Activated T-cell treated with anti-CD3 and anti-CD28 coated beads, Interleukin-2, amount 50 U/mL, for 24 hours (primary cell): Measurements from ENCODE around the gene FASTKD3.

ENCODE experiments used
- DNase-seq: peaks from one replicate; pipeline ENCODE4 v3.0.0-alpha.2; 2020
- H3K27ac Mint-ChIP-seq: 2 replicates; pipeline ENCODE4 v1.8.0; 2020; ENCODE audit warnings: mild to moderate bottlenecking, mixed read lengths
- H3K27me3 Mint-ChIP-seq: 2 replicates; pipeline ENCODE4 v1.8.0; 2020; ENCODE audit warnings: mixed read lengths
- H3K36me3 Mint-ChIP-seq: 2 replicates; pipeline ENCODE4 v1.8.0; 2020; ENCODE audit warnings: low read depth, mixed read lengths
- H3K4me1 Mint-ChIP-seq: 2 replicates; pipeline ENCODE4 v1.8.0; 2020; ENCODE audit warnings: low read depth, mixed read lengths
- H3K4me3 Mint-ChIP-seq: 2 replicates; pipeline ENCODE4 v1.8.0; 2020; ENCODE audit warnings: mild to moderate bottlenecking, moderate library complexity, mixed read lengths
- H3K9me3 Mint-ChIP-seq: 2 replicates; pipeline ENCODE4 v1.8.0; 2020; ENCODE audit warnings: mixed read lengths

The FASTKD3 gene

DNA sequence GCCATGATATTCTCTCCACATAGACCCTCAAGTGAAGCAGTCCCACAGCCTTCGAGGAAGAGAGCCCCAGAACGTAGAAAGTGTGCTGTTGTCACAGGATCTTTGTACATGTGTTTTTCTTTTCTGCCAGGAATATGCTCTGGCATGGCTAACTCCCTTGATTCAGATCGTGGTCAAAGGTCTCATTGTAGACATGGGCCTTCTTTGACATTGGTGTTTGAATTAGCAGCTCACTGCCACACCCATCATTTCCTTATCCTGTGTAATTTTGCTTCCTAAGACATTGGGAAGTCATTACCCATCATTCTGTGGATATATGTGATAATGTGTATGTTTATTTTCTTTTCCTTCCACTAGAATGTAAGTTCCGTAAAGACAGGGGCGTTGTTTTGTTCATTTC is 25.6 kb upstream of the FASTKD3 start:
- Mint-ChIP-seq H3K4me3 (no peak overlapping the region), H3K9me3 (no peaks in the 10 kb centered on the region), H3K27me3 (no peaks in the 10 kb centered on the region), H3K36me3 (peaks cover 97% of the 10 kb centered on the region), H3K4me1 (peaks cover 18% of the 10 kb centered on the region), H3K27ac (peak overlapping the region; percentile 67)
- DNase-seq: no peak

DNA sequence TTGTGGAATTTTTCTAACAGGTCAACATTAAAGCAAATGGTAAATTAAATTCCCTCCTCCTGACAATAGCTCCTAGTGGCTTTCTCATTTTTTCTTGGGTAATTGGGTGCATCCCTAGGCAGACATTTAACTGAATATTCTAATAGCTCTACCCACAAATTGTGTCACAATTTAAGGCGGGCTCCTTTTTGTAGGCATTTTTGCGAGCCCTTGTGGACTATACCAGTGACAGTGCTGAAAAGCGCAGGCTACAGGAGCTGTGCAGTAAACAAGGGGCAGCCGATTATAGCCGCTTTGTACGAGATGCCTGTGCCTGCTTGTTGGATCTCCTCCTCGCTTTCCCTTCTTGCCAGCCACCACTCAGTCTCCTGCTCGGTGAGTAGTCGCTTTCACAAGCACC is 20.1 kb upstream of the FASTKD3 start:
- Mint-ChIP-seq H3K4me3 (no peak overlapping the region), H3K27ac (no peak overlapping the region), H3K27me3 (no peaks in the 10 kb centered on the region), H3K36me3 (peaks cover 90% of the 10 kb centered on the region), H3K9me3 (no peaks in the 10 kb centered on the region), H3K4me1 (peaks cover 3% of the 10 kb centered on the region)
- no peak for DNase-seq

- peaks cover 4% of the 10 kb centered on the region for H3K4me1 Mint-ChIP-seq
- H3K27me3 Mint-ChIP-seq: no peaks in the 10 kb centered on the region
- no peak overlapping the region for H3K4me3 Mint-ChIP-seq
- no peak overlapping the region for H3K27ac Mint-ChIP-seq
- H3K36me3 Mint-ChIP-seq: peaks cover 90% of the 10 kb centered on the region
- no peak for DNase-seq
- H3K9me3 Mint-ChIP-seq: no peaks in the 10 kb centered on the region
These were observed 18.1 kb upstream of the FASTKD3 start for GRCh38 chr5:7886849-7887475.

DNA sequence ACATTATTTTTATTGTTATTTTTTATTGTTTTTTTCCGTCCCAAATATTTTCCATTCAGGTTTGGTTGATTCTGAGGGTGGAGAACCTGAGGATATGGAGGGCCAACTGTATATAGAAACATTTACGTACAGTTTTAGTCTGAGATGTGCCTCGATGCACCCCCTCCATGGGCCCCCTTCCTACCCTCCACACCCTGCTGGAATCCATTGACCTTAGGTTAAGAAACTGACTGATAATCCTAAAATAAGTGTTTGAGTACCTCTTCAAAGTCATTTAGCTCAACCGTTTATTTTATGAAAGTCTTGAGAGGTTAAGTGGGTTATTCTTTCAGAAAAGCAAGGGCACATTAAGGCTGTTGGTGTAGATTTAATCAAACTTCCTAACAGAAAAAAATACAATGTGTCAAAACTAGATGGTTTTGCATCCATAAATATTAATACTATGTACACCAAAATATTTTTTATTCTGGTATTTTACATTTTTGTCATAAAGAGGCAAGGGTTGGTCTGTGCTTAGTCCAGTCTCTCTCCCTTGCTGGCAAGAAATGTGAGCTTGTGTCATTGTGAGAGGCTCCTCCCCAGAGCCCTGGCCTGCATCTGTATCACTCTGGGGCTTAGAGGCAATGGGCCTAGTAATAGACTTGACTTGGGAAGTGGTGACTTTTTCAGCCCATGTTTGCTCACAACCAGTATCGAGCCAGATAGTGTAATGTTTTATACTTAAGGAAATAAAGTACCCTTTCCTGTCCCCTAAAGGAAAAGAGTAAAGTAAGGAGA is 15.8 kb upstream of the FASTKD3 start:
- H3K4me3 Mint-ChIP-seq: no peak overlapping the region
- no peak for DNase-seq
- no peak overlapping the region for H3K27ac Mint-ChIP-seq
- H3K36me3 Mint-ChIP-seq: peaks cover 91% of the 10 kb centered on the region
- H3K9me3 Mint-ChIP-seq: no peaks in the 10 kb centered on the region
- H3K4me1 Mint-ChIP-seq: peaks cover 23% of the 10 kb centered on the region
- no peaks in the 10 kb centered on the region for H3K27me3 Mint-ChIP-seq

- H3K9me3 Mint-ChIP-seq: no peaks in the 10 kb centered on the region
- peaks cover 92% of the 10 kb centered on the region for H3K36me3 Mint-ChIP-seq
- H3K4me1 Mint-ChIP-seq: peaks cover 38% of the 10 kb centered on the region
- no peak for DNase-seq
- no peak overlapping the region for H3K27ac Mint-ChIP-seq
- no peak overlapping the region for H3K4me3 Mint-ChIP-seq
- no peaks in the 10 kb centered on the region for H3K27me3 Mint-ChIP-seq
These were observed 14.1 kb upstream of the FASTKD3 start for GRCh38 chr5:7882926-7883325.

GRCh38 chr5:7881816-7882215 is 13.0 kb upstream of the FASTKD3 start:
- Mint-ChIP-seq H3K4me3 (no peak overlapping the region), H3K36me3 (peaks cover 96% of the 10 kb centered on the region), H3K4me1 (peaks cover 43% of the 10 kb centered on the region), H3K27me3 (no peaks in the 10 kb centered on the region), H3K9me3 (no peaks in the 10 kb centered on the region), H3K27ac (no peak overlapping the region)
- DNase-seq: no peak

GRCh38 chr5:7881091-7881490 is 12.3 kb upstream of the FASTKD3 start:
- Mint-ChIP-seq H3K9me3 (no peaks in the 10 kb centered on the region), H3K4me3 (no peak overlapping the region), H3K36me3 (peaks cover 96% of the 10 kb centered on the region)

GRCh38 chr5:7878381-7878873 is 9.6 kb upstream of the FASTKD3 start:
- Mint-ChIP-seq H3K4me3 (no peak overlapping the region), H3K27ac (peak overlapping the region; percentile 87)
- DNase-seq: no peak

More at GRCh38 chr5:7881091-7881490, 12.3 kb upstream of the FASTKD3 start:
- Mint-ChIP-seq H3K27ac (no peak overlapping the region), H3K27me3 (no peaks in the 10 kb centered on the region), H3K4me1 (peaks cover 50% of the 10 kb centered on the region)
- DNase-seq: no peak

DNA sequence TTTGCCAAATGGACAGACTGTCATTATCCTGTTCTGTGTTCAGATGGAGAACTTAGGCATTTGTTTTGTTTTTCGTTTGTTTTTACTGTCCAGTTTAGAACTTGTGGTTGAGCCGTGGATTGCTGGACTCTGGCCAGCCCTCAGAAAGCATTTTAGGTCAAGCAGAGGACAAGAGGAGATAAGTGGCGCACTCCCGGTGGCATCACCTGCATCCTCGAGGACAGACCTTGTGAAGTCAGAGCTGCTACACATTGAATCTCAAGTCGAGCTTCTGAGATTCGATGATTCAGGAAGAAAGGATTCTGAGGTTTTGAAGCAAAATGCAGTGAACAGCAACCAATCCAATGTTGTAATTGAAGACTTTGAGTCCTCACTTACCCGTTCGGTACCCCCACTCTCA is 9.0 kb upstream of the FASTKD3 start:
- Mint-ChIP-seq H3K9me3 (no peaks in the 10 kb centered on the region), H3K27ac (peak overlapping the region; percentile 87), H3K4me3 (peak overlapping the region; percentile 27), H3K4me1 (peaks cover 75% of the 10 kb centered on the region), H3K36me3 (peaks cover 99% of the 10 kb centered on the region), H3K27me3 (no peaks in the 10 kb centered on the region)
- no peak for DNase-seq

More at GRCh38 chr5:7878381-7878873, 9.6 kb upstream of the FASTKD3 start:
- Mint-ChIP-seq H3K4me1 (peaks cover 70% of the 10 kb centered on the region), H3K9me3 (no peaks in the 10 kb centered on the region), H3K27me3 (no peaks in the 10 kb centered on the region), H3K36me3 (peaks cover 100% of the 10 kb centered on the region)

GRCh38 chr5:7876867-7877266 is 8.0 kb upstream of the FASTKD3 start:
- peaks cover 98% of the 10 kb centered on the region for H3K36me3 Mint-ChIP-seq
- no peak for DNase-seq
- H3K9me3 Mint-ChIP-seq: no peaks in the 10 kb centered on the region
- H3K4me3 Mint-ChIP-seq: peak overlapping the region; percentile 8
- peak overlapping the region; percentile 76 for H3K27ac Mint-ChIP-seq
- no peaks in the 10 kb centered on the region for H3K27me3 Mint-ChIP-seq
- H3K4me1 Mint-ChIP-seq: peaks cover 81% of the 10 kb centered on the region

GRCh38 chr5:7875151-7875550 is 6.3 kb upstream of the FASTKD3 start:
- Mint-ChIP-seq H3K4me3 (no peak overlapping the region), H3K27ac (no peak overlapping the region), H3K9me3 (no peaks in the 10 kb centered on the region), H3K4me1 (peaks cover 82% of the 10 kb centered on the region), H3K27me3 (no peaks in the 10 kb centered on the region), H3K36me3 (peaks cover 97% of the 10 kb centered on the region)
- DNase-seq: no peak

DNA sequence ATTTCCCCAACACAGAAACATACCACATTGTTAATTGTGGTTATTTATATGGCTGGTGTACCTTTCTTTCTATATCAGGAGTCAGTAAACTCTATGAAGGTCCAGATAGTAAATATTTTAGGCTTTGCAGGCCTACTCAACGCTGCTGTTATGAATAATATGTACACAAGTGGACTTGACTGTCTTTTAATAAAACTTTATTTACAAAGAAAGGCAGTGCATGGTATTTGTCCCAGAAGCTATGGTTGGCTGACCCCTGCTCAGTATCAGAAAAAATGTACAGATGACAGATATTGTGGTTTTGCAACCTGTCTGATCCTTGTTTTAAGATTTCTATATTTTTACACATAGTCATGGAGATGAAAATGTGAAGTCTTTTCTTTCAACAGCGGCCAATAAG is 5.8 kb upstream of the FASTKD3 start:
- no peak overlapping the region for H3K27ac Mint-ChIP-seq
- H3K27me3 Mint-ChIP-seq: no peaks in the 10 kb centered on the region
- peaks cover 84% of the 10 kb centered on the region for H3K4me1 Mint-ChIP-seq
- no peak for DNase-seq
- H3K36me3 Mint-ChIP-seq: peaks cover 96% of the 10 kb centered on the region
- no peaks in the 10 kb centered on the region for H3K9me3 Mint-ChIP-seq
- H3K4me3 Mint-ChIP-seq: no peak overlapping the region

DNA sequence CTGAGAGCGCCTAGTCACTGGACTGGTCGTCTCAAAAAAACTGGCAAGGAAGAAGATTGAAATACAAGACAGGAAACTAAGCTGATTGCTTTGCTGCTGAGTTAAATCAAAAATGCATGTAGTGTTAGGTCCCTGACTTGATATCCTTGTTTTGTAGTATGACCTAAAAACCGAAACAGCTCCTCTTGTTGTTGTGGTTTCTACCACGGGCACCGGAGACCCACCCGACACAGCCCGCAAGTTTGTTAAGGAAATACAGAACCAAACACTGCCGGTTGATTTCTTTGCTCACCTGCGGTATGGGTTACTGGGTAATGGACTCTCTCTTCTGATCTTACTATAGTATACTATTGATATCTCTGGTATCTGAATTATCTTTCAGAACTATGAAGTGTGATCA is 4.4 kb upstream of the FASTKD3 start:
- DNase-seq: peak; percentile 51
- peak overlapping the region; percentile 72 for H3K27ac Mint-ChIP-seq
- peak overlapping the region; percentile 53 for H3K4me3 Mint-ChIP-seq
- no peaks in the 10 kb centered on the region for H3K27me3 Mint-ChIP-seq
- H3K36me3 Mint-ChIP-seq: peaks cover 89% of the 10 kb centered on the region
- H3K9me3 Mint-ChIP-seq: no peaks in the 10 kb centered on the region
- H3K4me1 Mint-ChIP-seq: peaks cover 73% of the 10 kb centered on the region

DNA sequence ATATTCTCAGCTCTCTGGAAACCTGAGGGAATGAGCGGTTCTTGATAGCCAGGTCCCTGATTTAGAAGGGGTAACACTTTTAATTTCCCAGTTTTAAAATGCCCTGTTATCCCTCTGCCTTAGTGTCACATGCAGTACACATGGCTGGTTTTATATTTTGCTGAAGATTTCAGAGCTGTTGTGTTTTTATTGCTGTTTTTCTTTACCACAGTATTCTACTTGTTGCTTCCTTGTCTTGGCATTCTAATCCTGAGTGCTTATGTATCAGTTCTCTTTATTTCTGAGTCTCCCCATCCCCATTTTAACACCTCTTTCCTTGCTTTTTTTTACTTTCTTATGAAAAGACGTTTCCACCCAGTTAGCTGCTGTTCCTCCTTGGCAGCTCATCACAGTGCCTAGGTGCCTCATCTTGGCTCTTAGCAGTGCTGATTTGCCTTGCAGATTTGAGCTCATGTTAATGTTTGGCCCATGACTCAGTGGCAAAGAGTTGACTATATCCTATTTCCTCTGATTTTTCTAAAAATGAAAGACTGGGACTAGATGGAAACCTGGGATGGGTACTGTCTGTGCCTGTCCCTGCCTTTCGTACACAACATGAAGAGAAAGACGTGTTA is 3.8 kb upstream of the FASTKD3 start:
- H3K27me3 Mint-ChIP-seq: no peaks in the 10 kb centered on the region
- H3K4me3 Mint-ChIP-seq: peak overlapping the region; percentile 53
- peaks cover 89% of the 10 kb centered on the region for H3K36me3 Mint-ChIP-seq
- no peaks in the 10 kb centered on the region for H3K9me3 Mint-ChIP-seq
- peaks cover 71% of the 10 kb centered on the region for H3K4me1 Mint-ChIP-seq
- no peak for DNase-seq
- H3K27ac Mint-ChIP-seq: peak overlapping the region; percentile 72

DNA sequence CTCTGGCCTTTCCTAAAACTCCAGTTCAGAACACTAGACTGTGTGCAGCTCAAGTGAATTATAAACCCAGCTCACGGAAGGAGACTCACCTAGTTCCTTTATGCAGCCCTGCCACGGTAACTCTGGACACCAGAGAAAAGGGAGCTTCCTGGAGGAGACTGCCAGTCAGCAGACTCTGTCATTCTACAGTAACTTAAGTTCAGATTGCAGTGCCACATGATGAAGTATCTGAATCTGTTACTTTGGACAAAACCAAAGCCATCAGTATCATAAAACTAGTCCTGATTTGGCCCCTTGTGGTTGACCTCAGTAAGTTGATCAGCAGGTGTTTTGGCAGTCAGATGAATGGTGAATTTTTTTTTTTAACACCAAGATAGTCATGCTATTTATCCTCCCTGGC is 2.8 kb upstream of the FASTKD3 start:
- H3K9me3 Mint-ChIP-seq: no peaks in the 10 kb centered on the region
- peaks cover 89% of the 10 kb centered on the region for H3K36me3 Mint-ChIP-seq
- H3K27me3 Mint-ChIP-seq: no peaks in the 10 kb centered on the region
- H3K27ac Mint-ChIP-seq: peak overlapping the region; percentile 72
- no peak for DNase-seq
- H3K4me1 Mint-ChIP-seq: peaks cover 75% of the 10 kb centered on the region
- H3K4me3 Mint-ChIP-seq: peak overlapping the region; percentile 91
